Measurements from ENCODE around the gene FAM3B.

FAM3B gene

GRCh38 chr21:41379901-41380300 lies 63.3 kb downstream of the FAM3B start:
- DNase-seq (ENCODE audit: low spot score): no peak
- TF ChIP-seq CTCF (IDR thresholded peaks at IDR 0.05; ENCODE audit: extremely low read depth, missing control alignments): no peak

GRCh38 chr21:41381731-41382130 lies 65.1 kb downstream of the FAM3B start:
- no peak for TF ChIP-seq CTCF (IDR thresholded peaks at IDR 0.05; ENCODE audit: extremely low read depth, missing control alignments)
- no peak for DNase-seq (ENCODE audit: low spot score)

GRCh38 chr21:41387042-41387819 lies 70.6 kb downstream of the FAM3B start:
- no peak for TF ChIP-seq CTCF (IDR thresholded peaks at IDR 0.05; ENCODE audit: extremely low read depth, missing control alignments)
- no peak for DNase-seq (ENCODE audit: low spot score)

GRCh38 chr21:41387824-41388223 lies 71.2 kb downstream of the FAM3B start:
- no peak for TF ChIP-seq CTCF (IDR thresholded peaks at IDR 0.05; ENCODE audit: extremely low read depth, missing control alignments)
- DNase-seq (ENCODE audit: low spot score): no peak

- TF ChIP-seq CTCF (IDR thresholded peaks at IDR 0.05; ENCODE audit: extremely low read depth, missing control alignments): no peak
- no peak for DNase-seq (ENCODE audit: low spot score)
Observed at GRCh38 chr21:41388259-41388658, 71.7 kb downstream of the FAM3B start.

- TF ChIP-seq CTCF (IDR thresholded peaks at IDR 0.05; ENCODE audit: extremely low read depth, missing control alignments): no peak
Observed at GRCh38 chr21:41390043-41390639, 73.5 kb downstream of the FAM3B start.

GRCh38 chr21:41393876-41394465 lies 77.4 kb downstream of the FAM3B start:
- DNase-seq (ENCODE audit: low spot score): no peak
- no peak for TF ChIP-seq CTCF (IDR thresholded peaks at IDR 0.05; ENCODE audit: extremely low read depth, missing control alignments)

More at GRCh38 chr21:41390043-41390639, 73.5 kb downstream of the FAM3B start:
- DNase-seq (ENCODE audit: low spot score): no peak
